ENCODE data around the gene VRK3. TPM values are rescaled to one million over a fixed set of nuclear protein-coding genes. Genes with fewer than 3 reads are reported as not detected.
"Not testable (repeated sequence)": the region's sequence is repeated elsewhere in the genome, so short reads cannot be mapped to it uniquely, and the experiment has no call there.

Gene VRK3
- total RNA-seq, 4 donors from 2014 or later: 14.4 to 43.0 (median 27.6) TPM

DNA sequence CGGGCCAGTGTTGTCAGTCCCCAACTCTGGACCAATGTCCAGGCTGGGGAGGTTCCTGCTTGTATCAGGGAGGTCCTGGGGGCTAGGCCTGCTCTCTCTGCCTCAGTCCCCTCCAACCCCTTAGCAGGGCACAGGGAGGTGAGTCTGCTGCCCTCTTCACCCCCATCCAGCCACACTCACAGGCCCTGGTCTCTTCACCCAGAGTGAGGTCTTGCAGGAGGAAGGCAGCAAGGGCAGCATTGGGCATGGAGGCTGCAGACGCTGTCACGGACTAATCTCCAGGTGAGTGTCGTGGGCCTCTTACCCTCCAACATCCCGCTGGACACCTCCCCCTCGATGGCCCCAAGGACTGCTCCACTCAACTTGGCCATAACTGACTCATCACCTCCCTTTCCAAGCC lies 52.3 kb downstream of the VRK3 start:
- TF ChIP-seq, protein P1, sequence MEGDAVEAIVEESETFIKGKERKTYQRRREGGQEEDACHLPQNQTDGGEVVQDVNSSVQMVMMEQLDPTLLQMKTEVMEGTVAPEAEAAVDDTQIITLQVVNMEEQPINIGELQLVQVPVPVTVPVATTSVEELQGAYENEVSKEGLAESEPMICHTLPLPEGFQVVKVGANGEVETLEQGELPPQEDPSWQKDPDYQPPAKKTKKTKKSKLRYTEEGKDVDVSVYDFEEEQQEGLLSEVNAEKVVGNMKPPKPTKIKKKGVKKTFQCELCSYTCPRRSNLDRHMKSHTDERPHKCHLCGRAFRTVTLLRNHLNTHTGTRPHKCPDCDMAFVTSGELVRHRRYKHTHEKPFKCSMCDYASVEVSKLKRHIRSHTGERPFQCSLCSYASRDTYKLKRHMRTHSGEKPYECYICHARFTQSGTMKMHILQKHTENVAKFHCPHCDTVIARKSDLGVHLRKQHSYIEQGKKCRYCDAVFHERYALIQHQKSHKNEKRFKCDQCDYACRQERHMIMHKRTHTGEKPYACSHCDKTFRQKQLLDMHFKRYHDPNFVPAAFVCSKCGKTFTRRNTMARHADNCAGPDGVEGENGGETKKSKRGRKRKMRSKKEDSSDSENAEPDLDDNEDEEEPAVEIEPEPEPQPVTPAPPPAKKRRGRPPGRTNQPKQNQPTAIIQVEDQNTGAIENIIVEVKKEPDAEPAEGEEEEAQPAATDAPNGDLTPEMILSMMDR (IDR thresholded peaks at IDR 0.05): no peak
- ATAC-seq (ENCODE audit: low FRiP score) (no peak), DNase-seq (ENCODE audit: low spot score) (no peak)

DNA sequence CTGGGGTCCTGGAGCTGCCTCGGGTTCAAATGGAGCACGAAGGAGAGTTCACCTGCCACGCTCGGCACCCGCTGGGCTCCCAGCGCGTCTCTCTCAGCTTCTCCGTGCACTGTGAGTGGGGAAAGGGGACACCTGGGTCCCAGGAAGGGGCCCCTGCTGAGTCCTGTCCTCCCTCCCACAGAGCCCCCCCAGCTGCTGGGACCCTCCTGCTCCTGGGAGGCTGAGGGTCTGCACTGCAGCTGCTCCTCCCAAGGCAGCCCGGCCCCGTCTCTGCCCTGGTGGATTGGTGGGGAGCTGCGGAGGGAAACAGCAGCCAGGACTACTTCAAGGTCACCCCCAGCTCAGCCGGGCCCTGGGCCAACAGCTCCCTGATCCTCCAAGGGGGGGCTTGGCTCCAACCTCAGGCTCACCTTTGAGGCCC lies 53.2 kb downstream of the VRK3 start:
- TF ChIP-seq, protein P1 (IDR thresholded peaks at IDR 0.05): no peak
- ATAC-seq (ENCODE audit: low FRiP score) (no peak), DNase-seq (ENCODE audit: low spot score) (no peak)

DNA sequence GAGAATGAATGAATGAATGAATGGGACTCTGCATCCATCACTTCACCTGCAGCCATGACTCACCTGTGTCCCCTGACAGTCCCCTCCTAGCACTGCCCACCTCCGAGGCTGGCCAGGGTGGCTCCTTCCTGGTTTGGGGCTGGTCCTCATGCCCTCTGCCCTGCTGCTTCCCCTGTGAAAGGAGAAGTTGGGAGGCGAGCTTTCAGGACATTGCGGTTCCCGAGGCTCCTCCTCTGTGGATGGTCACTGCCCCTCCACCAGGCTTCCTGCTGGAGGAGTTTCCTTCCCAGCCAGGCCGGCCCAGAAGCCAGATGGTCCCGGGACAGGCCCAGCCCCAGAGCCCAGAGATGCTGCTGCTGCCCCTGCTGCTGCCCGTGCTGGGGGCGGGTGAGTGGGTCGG lies 55.8 kb downstream of the VRK3 start:
- ATAC-seq (ENCODE audit: low FRiP score): peak; percentile 31
- not testable (repeated sequence) for DNase-seq (ENCODE audit: low spot score)

DNA sequence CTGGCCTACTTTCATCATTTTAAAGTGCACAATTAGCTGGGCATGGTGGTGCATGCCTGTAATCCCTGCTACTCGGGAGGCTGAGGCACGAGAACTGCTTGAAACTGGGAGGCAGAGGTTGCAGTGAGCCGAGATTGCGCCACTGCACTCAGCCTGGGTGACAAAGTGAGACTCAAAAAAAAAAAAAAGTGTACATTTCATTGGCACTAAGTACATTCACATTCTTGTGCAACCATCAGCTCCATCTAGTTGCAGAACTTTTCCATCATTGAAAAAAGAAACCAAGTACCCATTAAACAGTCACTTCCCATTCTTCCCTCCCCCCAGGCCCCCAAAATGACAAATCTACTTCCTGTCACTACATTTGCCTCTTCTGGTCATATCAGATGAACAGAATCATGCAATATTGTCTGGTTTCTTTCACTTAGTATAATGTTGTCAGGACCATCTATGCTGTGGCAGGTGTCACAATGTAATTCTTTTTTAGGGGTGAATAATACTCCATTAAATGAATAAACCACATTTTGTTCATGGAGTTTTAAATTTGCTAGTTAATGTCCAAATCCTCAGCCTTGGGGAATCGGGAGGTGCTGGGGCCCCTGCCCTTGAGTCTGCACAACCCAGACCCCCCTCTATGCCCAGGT lies 56.8 kb downstream of the VRK3 start:
- TF ChIP-seq, protein P1 (IDR thresholded peaks at IDR 0.05): no peak
- no peak for DNase-seq (ENCODE audit: low spot score)
- no peak for ATAC-seq (ENCODE audit: low FRiP score)

DNA sequence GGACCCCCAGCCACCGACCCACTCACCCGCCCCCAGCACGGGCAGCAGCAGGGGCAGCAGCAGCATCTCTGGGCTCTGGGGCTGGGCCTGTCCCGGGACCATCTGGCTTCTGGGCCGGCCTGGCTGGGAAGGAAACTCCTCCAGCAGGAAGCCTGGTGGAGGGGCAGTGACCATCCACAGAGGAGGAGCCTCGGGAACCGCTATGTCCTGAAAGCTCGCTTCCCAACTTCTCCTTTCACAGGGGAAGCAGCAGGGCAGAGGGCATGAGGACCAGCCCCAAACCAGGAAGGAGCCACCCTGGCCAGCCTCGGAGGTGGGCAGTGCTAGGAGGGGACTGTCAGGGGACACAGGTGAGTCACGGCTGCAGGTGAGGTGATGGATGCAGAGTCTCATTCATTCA lies 64.2 kb downstream of the VRK3 start, which contains the start of gene SIGLEC11:
TSS of gene SIGLEC11 (minus strand) at position 193 of the 400 bp plus-strand sequence. CDS start at position 102, 91 bp downstream.
- peak; percentile 45 for ATAC-seq (ENCODE audit: low FRiP score)
- DNase-seq (ENCODE audit: low spot score): not testable (repeated sequence)

DNA sequence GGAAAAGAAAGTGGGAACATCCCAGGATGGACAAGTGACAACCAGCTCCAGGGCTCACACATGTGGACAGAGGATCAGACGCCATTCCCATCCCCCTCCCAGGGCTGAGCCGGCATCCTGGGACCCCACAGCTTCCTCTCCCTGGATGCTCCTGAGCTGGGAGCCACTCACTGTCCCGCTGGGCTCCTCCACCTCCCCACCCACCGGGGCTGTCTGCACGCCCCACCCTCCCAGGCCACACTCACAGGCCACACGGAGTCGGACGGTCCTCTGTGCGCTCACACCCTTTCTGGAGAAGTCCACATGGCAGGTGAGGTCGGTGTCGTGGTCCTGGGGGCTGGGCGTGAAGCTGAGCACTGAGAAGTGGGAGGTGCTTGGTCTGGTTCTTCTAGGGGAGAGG lies 65.3 kb downstream of the VRK3 start:
- not testable (repeated sequence) for ATAC-seq (ENCODE audit: low FRiP score); DNase-seq (ENCODE audit: low spot score)

DNA sequence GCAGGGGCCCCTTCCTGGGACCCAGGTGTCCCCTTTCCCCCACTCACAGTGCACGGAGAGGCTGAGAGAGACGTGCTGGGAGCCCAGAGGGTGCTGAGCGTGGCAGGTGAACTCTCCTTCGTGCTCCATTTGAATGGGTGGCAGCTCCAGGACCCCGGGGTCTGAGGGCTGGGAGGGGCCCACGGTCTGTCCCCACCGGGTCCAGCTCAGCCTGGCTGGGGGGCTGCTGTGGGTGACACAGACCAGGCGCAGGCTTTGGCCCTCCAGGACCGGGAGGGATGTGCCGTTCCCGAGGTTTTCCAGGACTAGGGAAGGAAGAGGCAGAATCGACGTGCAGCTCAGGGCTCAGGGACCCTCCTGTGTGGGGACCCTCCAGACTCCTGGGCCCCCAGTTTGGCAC lies 66.6 kb downstream of the VRK3 start:
- DNase-seq (ENCODE audit: low spot score); ATAC-seq (ENCODE audit: low FRiP score): not testable (repeated sequence)

DNA sequence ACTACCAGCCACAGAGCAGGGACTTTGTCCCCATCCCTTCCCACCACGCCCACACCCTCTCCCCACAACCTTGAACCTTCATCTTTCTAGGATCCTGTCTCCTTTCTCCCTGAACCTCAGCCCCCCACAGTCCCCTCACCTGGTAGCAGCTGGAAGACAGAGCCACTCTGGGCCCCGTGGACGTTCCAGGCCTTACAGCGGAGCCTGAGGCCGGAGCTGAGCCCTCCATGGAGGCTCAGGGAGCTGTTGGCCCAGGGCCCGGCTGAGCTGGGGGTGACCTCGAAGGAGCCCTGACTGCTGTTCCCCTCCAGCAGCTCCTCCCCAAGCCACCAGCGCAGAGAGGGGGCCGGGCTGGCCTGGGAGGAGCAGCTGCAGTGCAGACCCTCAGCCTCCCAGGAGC lies 67.0 kb downstream of the VRK3 start:
- not testable (repeated sequence) for ATAC-seq (ENCODE audit: low FRiP score)

DNA sequence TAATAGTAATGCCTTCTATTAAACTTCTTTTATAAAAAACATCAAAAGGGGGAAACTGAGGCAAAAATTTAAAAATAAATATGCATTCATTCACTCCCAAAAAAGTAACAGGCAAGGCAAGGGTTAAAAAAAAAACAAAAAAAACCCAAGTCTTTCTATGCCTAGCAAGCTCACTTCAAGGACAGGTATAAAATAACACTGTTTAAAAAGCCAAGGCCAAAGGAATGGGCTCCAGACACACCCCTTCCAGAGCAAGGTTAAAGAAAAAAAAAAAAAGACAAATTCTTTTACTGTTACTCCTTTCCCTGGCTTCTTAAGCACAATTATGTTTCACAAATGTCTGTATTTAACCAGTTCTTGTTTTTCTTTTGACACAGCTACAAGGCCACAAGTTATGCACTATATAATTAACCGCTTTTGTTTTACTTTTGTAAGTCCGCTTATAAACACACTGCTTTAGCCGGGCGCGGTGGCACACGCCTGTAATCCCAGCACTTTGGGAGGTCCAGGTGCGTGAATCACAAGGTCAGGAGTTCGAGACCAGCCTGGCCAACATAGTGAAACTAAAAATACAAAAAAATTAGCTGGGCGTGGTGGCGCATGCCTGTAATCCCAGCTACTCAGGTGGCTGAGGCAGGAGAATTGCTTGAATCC lies 67.8 kb downstream of the VRK3 start:
- ATAC-seq (ENCODE audit: low FRiP score) (no peak), DNase-seq (ENCODE audit: low spot score) (no peak)
- TF ChIP-seq, protein P1 (IDR thresholded peaks at IDR 0.05): no peak

More for the DNA sequence above, 67.0 kb downstream of the VRK3 start:
- not testable (repeated sequence) for DNase-seq (ENCODE audit: low spot score)

DNA sequence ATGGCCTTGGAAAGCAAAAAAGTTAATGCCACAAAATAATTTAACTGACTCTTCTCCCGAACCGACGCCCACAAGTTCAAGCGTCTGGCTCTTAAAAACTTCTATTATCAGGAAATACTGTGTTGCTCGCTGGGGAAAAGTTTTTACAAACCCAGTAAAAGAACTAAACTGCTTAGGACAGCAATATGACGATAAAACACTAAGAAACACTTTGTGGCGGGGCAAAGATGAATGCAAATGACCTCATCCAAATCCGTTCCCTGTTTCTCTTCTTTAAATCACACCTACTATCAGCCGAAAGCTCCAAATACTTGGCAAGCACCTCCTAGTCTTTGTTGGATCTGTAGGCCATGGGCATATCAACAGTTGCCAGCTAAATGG lies 69.1 kb downstream of the VRK3 start:
- ATAC-seq (ENCODE audit: low FRiP score) (no peak), DNase-seq (ENCODE audit: low spot score) (no peak)

More for the DNA sequence above, 69.1 kb downstream of the VRK3 start:
- TF ChIP-seq, protein P1 (IDR thresholded peaks at IDR 0.05): no peak
